Endodermal cell (in vitro differentiated cells): ENCODE measurements around the gene CLSTN2. TPM values are rescaled to one million over a fixed set of nuclear protein-coding genes. Genes with fewer than 3 reads are reported as not detected.

Experiments used
- DNase-seq: peaks from one replicate; pipeline ENCODE4 v3.0.0-alpha.2; 2017
- H3K27ac ChIP-seq: 2 replicates; pipeline ENCODE4 v1.5.1; 2013; ENCODE audit warnings: mild to moderate bottlenecking, low read depth, low read length, moderate library complexity
- H3K27me3 ChIP-seq: 2 replicates; pipeline ENCODE4 v1.6.1; 2013; ENCODE audit warnings: mild to moderate bottlenecking, low read length, moderate library complexity; ENCODE audit not compliant: insufficient read depth, control insufficient read depth, poor library complexity, severe bottlenecking
- H3K36me3 ChIP-seq: 2 replicates; pipeline ENCODE4 v1.7.0; 2013; ENCODE audit warnings: mild to moderate bottlenecking, low read length, moderate library complexity; ENCODE audit not compliant: control insufficient read depth, insufficient read depth
- H3K4me1 ChIP-seq: one replicate; pipeline ENCODE4 v1.7.0; 2013; ENCODE audit warnings: low read length; ENCODE audit not compliant: control insufficient read depth, insufficient read depth
- H3K4me3 ChIP-seq: 2 replicates; pipeline ENCODE4 v1.5.1; 2013; ENCODE audit warnings: mild to moderate bottlenecking, low read length, moderate library complexity
- H3K9ac ChIP-seq: 2 replicates; pipeline ENCODE4 v1.6.1; 2013; ENCODE audit warnings: mild to moderate bottlenecking, low read length, moderate library complexity; ENCODE audit not compliant: poor library complexity, severe bottlenecking; ENCODE audit errors: extremely low read depth
- H3K9me3 ChIP-seq: 2 replicates; pipeline ENCODE4 v1.6.1; 2013; ENCODE audit warnings: mild to moderate bottlenecking, low read length, moderate library complexity; ENCODE audit not compliant: control insufficient read depth
- H3K27ac Mint-ChIP-seq: 2 replicates; pipeline ENCODE4 v1.8.0; 2020; ENCODE audit warnings: mixed read lengths
- H3K27me3 Mint-ChIP-seq: 2 replicates; pipeline ENCODE4 v1.8.0; 2021; ENCODE audit warnings: mild to moderate bottlenecking, mixed read lengths; ENCODE audit not compliant: insufficient read depth
- H3K36me3 Mint-ChIP-seq: 2 replicates; pipeline ENCODE4 v1.8.0; 2020; ENCODE audit warnings: low read depth, mixed read lengths
- H3K4me1 Mint-ChIP-seq: 2 replicates; pipeline ENCODE4 v1.8.0; 2020; ENCODE audit warnings: mixed read lengths
- H3K4me3 Mint-ChIP-seq: 2 replicates; pipeline ENCODE4 v1.8.0; 2020; ENCODE audit warnings: mild to moderate bottlenecking, moderate library complexity, mixed read lengths
- H3K9me3 Mint-ChIP-seq: 2 replicates; pipeline ENCODE4 v1.8.0; 2020; ENCODE audit warnings: mild to moderate bottlenecking, mixed read lengths
- WGBS, 2 experiments: methylation state at CpG; one replicate each; pipeline versions ENCODE4 v1.1.5 to v1.1.7; 2013; ENCODE audit warnings: missing lambda C conversion rate in 2 of 2, mixed read lengths in 1 of 2; ENCODE audit not compliant: insufficient coverage in 1 of 2, insufficient read length in 1 of 2; 5-methylcytosine and 5-hydroxymethylcytosine counted together
- total RNA-seq, 2 donors: library from RNA; stranded (reverse); fragmentation: NEBNext Ultra II Directional in 1 of 2; extraction: Animal tissue kit (Norgen Biotek cat#: 25700) in 1 of 2; gene quantifications; 2 replicates in 1 of 2; 3 replicates in 1 of 2; pipeline ENCODE4 v1.2.1, GENCODE V29; 2021
- TF ChIP-seq, protein P1 (sequence below): fragments of 200-600 bp; sonication (generic); conservative IDR thresholded peaks from 2 replicates; pipeline ENCODE4 v1.5.0; 2021; ENCODE audit warnings: antibody characterized with exemption, mild to moderate bottlenecking

CLSTN2 gene
- total RNA-seq, 2 donors from 2014 or later, result 0.13 to 0.42 TPM

- Mint-ChIP-seq H3K4me1 (peaks cover 73% of the 10 kb centered on the region), H3K9me3 (no peaks in the 10 kb centered on the region), H3K27ac (peak overlapping the region; percentile 26), H3K4me3 (no peak overlapping the region), H3K36me3 (no peaks in the 10 kb centered on the region), H3K27me3 (no peaks in the 10 kb centered on the region)
- Histone ChIP-seq H3K9me3 (no peaks in the 10 kb centered on the region), H3K4me3 (peak overlapping the region; percentile 30), H3K36me3 (no peaks in the 10 kb centered on the region), H3K27me3 (no peaks in the 10 kb centered on the region), H3K9ac (no peak overlapping the region), H3K27ac (no peak overlapping the region), H3K4me1 (peaks cover 36% of the 10 kb centered on the region)
- TF ChIP-seq, protein P1, sequence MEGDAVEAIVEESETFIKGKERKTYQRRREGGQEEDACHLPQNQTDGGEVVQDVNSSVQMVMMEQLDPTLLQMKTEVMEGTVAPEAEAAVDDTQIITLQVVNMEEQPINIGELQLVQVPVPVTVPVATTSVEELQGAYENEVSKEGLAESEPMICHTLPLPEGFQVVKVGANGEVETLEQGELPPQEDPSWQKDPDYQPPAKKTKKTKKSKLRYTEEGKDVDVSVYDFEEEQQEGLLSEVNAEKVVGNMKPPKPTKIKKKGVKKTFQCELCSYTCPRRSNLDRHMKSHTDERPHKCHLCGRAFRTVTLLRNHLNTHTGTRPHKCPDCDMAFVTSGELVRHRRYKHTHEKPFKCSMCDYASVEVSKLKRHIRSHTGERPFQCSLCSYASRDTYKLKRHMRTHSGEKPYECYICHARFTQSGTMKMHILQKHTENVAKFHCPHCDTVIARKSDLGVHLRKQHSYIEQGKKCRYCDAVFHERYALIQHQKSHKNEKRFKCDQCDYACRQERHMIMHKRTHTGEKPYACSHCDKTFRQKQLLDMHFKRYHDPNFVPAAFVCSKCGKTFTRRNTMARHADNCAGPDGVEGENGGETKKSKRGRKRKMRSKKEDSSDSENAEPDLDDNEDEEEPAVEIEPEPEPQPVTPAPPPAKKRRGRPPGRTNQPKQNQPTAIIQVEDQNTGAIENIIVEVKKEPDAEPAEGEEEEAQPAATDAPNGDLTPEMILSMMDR, result no peak
- 31 to 51% methylated on average over 4 of the region's 4 CpGs for WGBS, 2 experiments
- DNase-seq, result peak; percentile 60
Measured at GRCh38 chr3:140203510-140203909, 268.5 kb downstream of the CLSTN2 start.

DNA sequence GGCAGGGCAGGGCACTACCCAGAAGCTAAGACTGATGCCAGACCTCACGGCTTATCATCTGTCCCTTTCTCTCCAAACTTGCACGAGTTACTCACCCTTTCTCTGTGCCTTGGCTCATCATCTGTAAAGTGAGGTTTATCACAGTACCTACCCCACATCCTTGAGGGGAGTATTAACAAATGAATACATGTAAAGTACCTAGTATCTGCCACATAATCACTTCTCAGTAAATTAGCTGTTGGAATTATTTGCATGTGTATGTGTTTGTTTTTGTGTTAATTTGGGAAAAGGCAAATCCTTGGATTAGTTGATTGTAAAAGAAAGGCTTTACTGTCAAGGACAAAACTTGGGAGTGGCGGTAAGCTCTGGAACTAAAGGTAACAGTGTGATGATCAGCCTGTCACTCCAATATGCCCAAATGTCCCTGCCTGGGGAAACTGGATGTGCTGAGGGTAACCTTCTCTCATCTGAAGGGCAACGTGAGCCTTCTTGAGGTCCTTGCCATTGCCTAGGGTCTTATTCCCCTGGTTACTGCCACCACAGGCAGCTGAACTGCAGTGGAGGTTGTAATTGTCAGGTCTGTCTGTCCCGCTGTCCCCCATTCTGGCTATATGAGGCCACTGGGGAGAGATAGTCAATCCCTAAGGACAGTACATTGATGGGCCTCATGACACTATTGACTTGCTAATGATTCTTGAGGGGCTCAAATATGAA, 269.4 kb downstream of the CLSTN2 start:
- Mint-ChIP-seq H3K4me3 (no peak overlapping the region), H3K9me3 (no peaks in the 10 kb centered on the region), H3K36me3 (no peaks in the 10 kb centered on the region), H3K27me3 (peaks cover 1% of the 10 kb centered on the region), H3K27ac (peak overlapping the region; percentile 26), H3K4me1 (peaks cover 71% of the 10 kb centered on the region)
- Histone ChIP-seq H3K27ac (no peak overlapping the region), H3K4me1 (peaks cover 30% of the 10 kb centered on the region), H3K9me3 (no peaks in the 10 kb centered on the region), H3K36me3 (no peaks in the 10 kb centered on the region), H3K27me3 (no peaks in the 10 kb centered on the region), H3K4me3 (peak overlapping the region; percentile 30), H3K9ac (no peak overlapping the region)
- DNase-seq, result peak; percentile 59
- TF ChIP-seq, protein P1, result no peak
- 23 to 40% methylated on average over 4 to 5 of the region's 5 CpGs for WGBS, 2 experiments

- Mint-ChIP-seq H3K4me3 (no peak overlapping the region), H3K27ac (no peak overlapping the region), H3K4me1 (peaks cover 69% of the 10 kb centered on the region), H3K9me3 (no peaks in the 10 kb centered on the region), H3K36me3 (no peaks in the 10 kb centered on the region), H3K27me3 (peaks cover 12% of the 10 kb centered on the region)
- Histone ChIP-seq H3K9me3 (no peaks in the 10 kb centered on the region), H3K27ac (no peak overlapping the region), H3K4me1 (peaks cover 21% of the 10 kb centered on the region), H3K9ac (no peak overlapping the region), H3K4me3 (no peak overlapping the region), H3K36me3 (no peaks in the 10 kb centered on the region), H3K27me3 (no peaks in the 10 kb centered on the region)
- TF ChIP-seq, protein P1, result no peak
- WGBS, 2 experiments, result 64 to 70% methylated on average over 2 to 3 of the region's 4 CpGs
- peak; percentile 69 for DNase-seq
Measured at GRCh38 chr3:140205598-140205997, 270.6 kb downstream of the CLSTN2 start.
